HT-29 (cell line): ENCODE measurements around the gene PPP1R9B. TPM values are rescaled to one million over a fixed set of nuclear protein-coding genes. Genes with fewer than 3 reads are reported as not detected.
A peak's percentile ranks its signal among the peaks of the same experiment; 100 is the strongest.

Experiments used
- DNase-seq: peaks from one replicate; pipeline ENCODE4 v3.0.0-alpha.2; 2015; ENCODE audit warnings: low spot score
- total RNA-seq: library from RNA; depleted of rRNA; stranded (reverse); fragments of >200 nt; shearing (Covaris generic); gene quantifications from 2 replicates; pipeline ENCODE4 v1.2.3, GENCODE V29; 2014; rRNA removed

Gene PPP1R9B, protein sequence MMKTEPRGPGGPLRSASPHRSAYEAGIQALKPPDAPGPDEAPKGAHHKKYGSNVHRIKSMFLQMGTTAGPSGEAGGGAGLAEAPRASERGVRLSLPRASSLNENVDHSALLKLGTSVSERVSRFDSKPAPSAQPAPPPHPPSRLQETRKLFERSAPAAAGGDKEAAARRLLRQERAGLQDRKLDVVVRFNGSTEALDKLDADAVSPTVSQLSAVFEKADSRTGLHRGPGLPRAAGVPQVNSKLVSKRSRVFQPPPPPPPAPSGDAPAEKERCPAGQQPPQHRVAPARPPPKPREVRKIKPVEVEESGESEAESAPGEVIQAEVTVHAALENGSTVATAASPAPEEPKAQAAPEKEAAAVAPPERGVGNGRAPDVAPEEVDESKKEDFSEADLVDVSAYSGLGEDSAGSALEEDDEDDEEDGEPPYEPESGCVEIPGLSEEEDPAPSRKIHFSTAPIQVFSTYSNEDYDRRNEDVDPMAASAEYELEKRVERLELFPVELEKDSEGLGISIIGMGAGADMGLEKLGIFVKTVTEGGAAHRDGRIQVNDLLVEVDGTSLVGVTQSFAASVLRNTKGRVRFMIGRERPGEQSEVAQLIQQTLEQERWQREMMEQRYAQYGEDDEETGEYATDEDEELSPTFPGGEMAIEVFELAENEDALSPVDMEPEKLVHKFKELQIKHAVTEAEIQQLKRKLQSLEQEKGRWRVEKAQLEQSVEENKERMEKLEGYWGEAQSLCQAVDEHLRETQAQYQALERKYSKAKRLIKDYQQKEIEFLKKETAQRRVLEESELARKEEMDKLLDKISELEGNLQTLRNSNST
- total RNA-seq = 38.7 and 54.6 TPM in 2 replicates

DNA sequence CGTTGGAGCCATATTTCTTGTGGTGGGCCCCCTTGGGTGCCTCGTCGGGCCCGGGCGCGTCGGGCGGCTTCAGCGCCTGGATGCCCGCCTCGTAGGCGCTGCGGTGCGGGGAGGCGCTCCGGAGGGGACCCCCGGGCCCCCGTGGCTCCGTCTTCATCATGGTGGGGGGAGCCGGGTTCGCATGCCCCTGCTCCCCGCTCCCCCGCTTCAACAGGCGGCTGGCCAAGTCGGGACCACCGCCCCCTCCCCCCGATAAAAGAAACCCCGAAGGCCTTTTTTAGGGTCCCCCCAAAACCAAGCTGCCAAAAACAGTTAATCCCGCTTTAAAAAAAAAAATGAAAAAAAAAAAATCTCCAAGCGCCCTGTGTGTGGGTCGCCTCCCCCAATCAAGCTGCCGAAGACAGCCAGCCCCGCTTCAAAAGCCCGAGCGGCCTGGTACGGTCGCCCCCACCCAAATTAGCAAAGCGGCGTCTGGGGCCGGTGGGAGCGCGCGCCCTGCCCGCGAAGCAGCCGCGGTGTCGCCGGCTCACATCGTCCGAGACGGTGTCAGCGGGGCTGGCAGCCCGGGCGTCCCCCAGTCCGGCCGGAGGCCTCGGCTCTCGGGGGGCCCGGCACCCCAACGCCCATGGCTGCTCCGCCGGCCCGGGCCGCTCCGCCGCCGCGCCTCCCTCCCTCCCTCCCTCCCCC is at the start of gene PPP1R9B:
Gene PPP1R9B, minus strand, starts transcription at position 324 of the 687 bp plus-strand sequence. Its CDS starts 164 bp downstream, at position 160.
- DNase-seq = no peak

GRCh38 chr17:50199803-50200456 is 49.5 kb upstream of the PPP1R9B start:
- DNase-seq = peak; percentile 88

GRCh38 chr17:50199211-50199802 is 48.8 kb upstream of the PPP1R9B start:
- DNase-seq = no peak

GRCh38 chr17:50198026-50198669 is 47.7 kb upstream of the PPP1R9B start:
- peak; percentile 86 for DNase-seq

DNA sequence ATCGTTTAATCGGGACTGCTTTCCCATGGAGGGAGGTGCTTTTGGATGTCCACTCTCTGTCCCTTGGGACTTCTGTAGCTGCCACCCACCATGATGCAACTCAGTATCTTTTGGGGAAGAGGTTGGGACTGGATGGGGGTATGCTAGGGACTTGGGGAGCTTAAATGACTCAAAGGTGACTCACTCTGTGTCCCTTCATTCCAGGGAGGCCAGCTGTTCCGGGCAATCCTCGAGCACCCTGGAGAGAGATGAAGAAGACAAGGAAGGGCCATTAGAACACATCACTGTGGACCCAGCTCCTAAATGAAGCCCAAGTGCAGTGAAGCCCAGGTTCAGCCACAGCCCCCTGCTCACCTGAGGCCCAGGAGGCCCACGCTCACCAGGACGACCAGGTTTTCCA is 46.3 kb upstream of the PPP1R9B start:
- DNase-seq = no peak

DNA sequence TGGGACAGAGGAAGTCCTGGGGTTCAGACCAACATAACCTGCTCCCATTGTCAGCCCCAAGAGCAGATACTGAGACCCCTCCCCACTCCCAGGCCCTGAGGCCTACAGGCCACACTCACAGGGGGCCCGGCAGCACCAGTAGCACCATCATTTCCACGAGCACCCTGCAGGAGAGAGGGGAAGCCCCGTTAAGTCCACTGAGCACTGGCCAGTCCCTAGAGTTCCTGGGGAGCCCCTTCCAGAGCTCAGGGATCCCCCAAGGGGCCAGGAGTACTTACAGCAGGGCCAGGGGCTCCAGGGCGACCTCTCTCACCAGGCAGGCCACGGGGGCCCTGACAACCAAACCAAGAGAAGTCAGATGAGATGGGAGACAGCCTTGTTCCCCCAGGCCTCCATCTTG is 45.6 kb upstream of the PPP1R9B start:
- no peak for DNase-seq

DNA sequence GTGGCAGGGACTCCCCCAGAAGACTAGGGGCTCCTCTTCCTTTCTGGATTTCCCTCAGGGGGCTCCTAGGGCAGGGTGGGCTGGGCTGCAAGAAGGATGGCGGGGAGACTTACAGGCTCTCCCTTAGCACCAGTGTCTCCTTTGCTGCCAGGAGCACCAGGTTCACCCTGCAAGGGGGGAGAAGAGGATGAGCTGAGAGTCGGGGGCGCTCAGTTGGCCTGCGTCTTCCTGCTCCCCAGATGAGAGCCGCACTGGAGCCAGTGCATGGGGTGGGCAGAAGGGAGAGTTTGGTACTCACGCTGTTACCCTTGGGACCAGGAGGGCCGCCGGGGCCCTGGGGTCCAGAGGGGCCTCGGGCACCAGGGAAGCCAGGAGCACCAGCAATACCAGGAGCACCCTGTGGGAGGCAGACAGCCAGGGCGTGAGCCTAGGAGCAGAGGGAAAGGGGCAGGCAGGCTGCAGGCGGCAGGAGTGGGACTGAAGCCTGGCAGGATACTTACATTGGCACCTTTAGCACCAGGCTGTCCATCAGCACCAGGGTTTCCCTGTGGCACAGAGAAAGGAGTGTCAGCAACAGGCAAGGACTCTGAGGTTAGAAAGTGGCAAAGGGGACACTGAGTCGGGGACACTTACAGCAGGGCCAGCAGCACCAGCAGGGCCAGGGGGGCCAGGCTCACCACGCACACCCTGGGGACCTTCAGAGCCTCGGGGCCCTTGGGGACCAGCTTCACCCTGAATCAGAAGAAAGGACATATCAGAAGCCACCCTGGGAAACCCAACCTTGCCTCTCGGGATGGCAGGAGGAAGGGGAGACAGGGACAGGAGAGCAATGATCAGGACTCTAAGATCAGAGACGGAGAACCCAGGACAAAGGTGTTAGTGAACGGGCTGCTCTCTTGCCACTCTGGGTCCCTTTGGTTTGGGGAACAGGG is 44.7 kb upstream of the PPP1R9B start:
- DNase-seq = no peak

DNA sequence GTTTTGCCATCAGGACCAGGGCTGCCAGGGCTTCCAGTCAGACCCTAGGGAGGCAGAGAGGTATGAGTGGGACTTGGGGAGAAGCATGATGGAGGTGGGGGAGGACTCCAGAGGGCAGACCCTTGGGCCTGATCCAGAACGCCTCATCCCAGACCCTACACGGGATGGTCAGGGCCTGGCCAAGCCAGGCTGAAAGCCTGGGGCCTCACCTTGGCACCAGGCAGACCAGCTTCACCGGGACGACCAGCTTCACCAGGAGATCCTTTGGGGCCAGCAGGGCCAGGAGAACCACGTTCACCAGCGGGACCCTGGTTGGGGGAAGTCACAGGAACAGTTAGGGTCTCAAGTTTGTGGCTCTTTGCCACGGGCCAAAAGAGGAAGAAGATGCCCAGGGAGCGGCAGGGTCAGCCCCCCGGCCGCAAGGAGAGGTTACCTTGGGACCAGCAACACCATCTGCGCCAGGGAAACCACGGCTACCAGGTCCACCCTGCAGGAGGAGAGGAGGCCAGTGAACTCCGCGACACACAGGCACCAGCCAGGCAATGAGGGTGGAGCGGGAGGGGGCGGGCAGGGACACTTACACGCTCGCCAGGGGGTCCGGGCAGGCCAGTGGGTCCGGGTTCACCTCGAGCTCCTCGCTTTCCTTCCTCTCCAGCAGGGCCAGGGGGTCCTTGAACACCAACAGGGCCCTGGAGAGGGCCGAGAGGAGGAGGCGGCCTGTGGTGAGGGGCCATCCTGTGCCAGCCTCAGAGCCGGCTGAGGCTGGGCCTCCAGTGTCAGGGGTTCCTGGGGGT is 43.9 kb upstream of the PPP1R9B start:
- DNase-seq = no peak

- DNase-seq = no peak
These were observed 42.3 kb upstream of the PPP1R9B start for GRCh38 chr17:50192618-50193291.

GRCh38 chr17:50192144-50192617 is 41.7 kb upstream of the PPP1R9B start:
- DNase-seq = no peak

DNA sequence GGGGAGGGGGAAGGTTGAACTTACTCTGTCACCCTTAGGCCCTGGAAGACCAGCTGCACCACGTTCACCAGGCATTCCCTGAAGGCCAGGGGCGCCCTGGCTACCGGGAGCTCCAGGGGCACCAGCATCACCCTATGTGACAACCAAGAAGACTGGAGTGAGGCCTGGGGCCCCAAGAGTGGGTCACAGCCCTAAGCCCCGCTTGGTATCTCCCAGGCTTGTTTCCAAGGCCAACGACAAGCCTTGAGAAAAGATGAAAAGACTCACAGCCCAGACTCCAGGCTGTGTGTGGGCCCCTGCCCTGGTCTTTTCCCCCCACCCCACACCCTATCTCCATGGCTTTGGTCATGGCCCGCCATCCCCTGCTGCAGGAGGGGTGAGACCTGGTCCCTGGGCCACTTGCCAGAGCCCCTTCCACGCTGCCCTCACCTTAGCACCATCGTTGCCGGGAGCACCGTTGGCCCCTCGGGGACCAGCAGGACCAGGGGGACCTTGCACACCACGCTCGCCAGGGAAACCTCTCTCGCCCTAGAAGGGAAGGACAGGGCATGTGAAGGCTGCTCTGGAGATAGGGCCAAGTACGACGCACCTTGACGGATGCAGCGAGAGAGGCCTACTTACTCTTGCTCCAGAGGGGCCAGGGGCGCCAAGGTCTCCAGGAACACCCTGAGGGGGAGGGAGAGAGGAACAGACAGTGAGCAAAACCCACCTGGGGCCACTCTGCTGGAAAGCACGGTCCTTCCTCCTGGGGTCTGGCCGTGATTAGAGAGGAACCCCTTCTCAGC is 41.1 kb upstream of the PPP1R9B start:
- no peak for DNase-seq

GRCh38 chr17:50190603-50191358 is 40.3 kb upstream of the PPP1R9B start:
- DNase-seq = no peak

- DNase-seq = no peak
These were observed 39.8 kb upstream of the PPP1R9B start for GRCh38 chr17:50190293-50190602.

- no peak for DNase-seq
These were observed 39.2 kb upstream of the PPP1R9B start for GRCh38 chr17:50189550-50190292.

DNA sequence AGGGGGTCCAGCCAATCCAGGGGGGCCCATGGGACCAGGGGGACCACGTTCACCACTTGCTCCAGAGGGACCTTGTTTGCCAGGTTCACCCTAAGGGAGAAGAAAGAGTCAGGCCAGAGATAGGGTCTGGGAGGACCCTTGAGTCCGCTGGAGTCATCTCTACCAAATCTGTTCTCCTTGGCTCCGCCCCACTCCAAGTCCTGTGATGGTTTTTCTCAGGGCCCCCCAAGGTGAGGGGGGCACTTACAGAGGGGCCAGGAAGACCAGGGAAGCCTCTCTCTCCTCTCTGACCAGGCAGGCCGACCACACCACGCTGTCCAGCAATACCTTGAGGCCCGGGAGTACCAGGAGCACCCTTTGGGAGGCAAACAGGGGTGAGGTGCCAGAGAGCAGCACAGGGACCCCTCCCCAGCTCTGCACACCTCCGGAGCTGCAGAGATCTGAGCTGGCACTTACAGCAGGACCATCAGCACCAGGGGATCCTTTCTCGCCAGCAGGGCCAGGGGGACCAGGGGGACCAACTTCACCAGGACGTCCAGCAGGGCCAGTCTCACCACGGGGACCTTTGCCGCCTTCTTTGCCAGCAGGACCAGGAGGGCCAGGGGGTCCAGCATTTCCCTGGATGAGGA is 38.6 kb upstream of the PPP1R9B start:
- DNase-seq = no peak
